ENCODE measurements around the gene ZSCAN5B.
A peak's percentile ranks its signal among the peaks of the same experiment; 100 is the strongest.
"Not testable (repeated sequence)": the region's sequence is repeated elsewhere in the genome, so short reads cannot be mapped to it uniquely, and the experiment has no call there.

The ZSCAN5B gene

GRCh38 chr19:56217039-56217949 is 19.7 kb upstream of the ZSCAN5B start:
- H3K4me2 ChIP-seq (ENCODE audit: low read length), result peak overlapping the region; percentile 71
- no peak overlapping the region for H4K91ac ChIP-seq (ENCODE audit: low read depth, low read length)
- peaks cover 4% of the 10 kb centered on the region for H3K79me1 ChIP-seq (ENCODE audit: low read length)
- H4K8ac ChIP-seq (ENCODE audit: low read depth, low read length), result peak overlapping the region; percentile 71
- peaks cover 7% of the 10 kb centered on the region in 2 experiments for H3K4me1 ChIP-seq (ENCODE audit: control insufficient read depth in 1 of 2, insufficient read depth in 2 of 2, low read length in 2 of 2)
- no peak overlapping the region for H3K27ac ChIP-seq (ENCODE audit: low read depth, low read length)
- H3K4me3 ChIP-seq (ENCODE audit: low read depth, low read length), result peak overlapping the region; percentile 25
- WGBS (ENCODE audit: extremely low coverage, insufficient coverage, insufficient read length), result no CpG with 5 or more reads among the region's 79 CpGs
- no peak overlapping the region for H3K4ac ChIP-seq (ENCODE audit: low read depth, low read length)
- H3K36me3 ChIP-seq (ENCODE audit: control insufficient read depth in 1 of 2, insufficient read depth in 2 of 2, low read length in 2 of 2), result no peaks in the 10 kb centered on the region
- DNase-seq, result peak; percentile 56 to 86
- no peak overlapping the region for H4K12ac ChIP-seq (ENCODE audit: low read depth, low read length)
- no peak overlapping the region for H2BK5ac ChIP-seq (ENCODE audit: low read depth, low read length, poor library complexity)
- peaks cover 3% of the 10 kb centered on the region for H3K9me3 ChIP-seq (ENCODE audit: insufficient read depth, low read depth, low read length)
- no peak overlapping the region for H3K9ac ChIP-seq (ENCODE audit: low read length)
- H3K79me2 ChIP-seq (ENCODE audit: control insufficient read depth, insufficient read depth, low read length, poor library complexity), result peaks cover 1% of the 10 kb centered on the region
- no peak overlapping the region for H3K18ac ChIP-seq (ENCODE audit: low read length)
- H2AFZ ChIP-seq (ENCODE audit: insufficient read depth, low read length, poor library complexity), result peak overlapping the region; percentile 50
- peak overlapping the region; percentile 26 for H3K14ac ChIP-seq (ENCODE audit: low read length)
- H3K27me3 ChIP-seq (ENCODE audit: insufficient read depth, low read length), result no peaks in the 10 kb centered on the region
- H2BK12ac ChIP-seq (ENCODE audit: low read length), result no peak overlapping the region
- no peak overlapping the region for H2AK5ac ChIP-seq (ENCODE audit: low read length)
- no peak overlapping the region for H2BK120ac ChIP-seq (ENCODE audit: insufficient read depth, low read length, poor library complexity)
- no peak overlapping the region for H3K23ac ChIP-seq (ENCODE audit: low read length)

GRCh38 chr19:56211718-56212117 is 14.1 kb upstream of the ZSCAN5B start:
- Histone ChIP-seq H2AK5ac (ENCODE audit: low read length) (no peak overlapping the region), H4K8ac (ENCODE audit: low read depth, low read length) (no peak overlapping the region), H3K36me3 (ENCODE audit: control insufficient read depth in 1 of 2, insufficient read depth in 2 of 2, low read length in 2 of 2) (no peaks in the 10 kb centered on the region), H3K4me2 (ENCODE audit: low read length) (no peak overlapping the region), H3K79me1 (ENCODE audit: low read length) (no peaks in the 10 kb centered on the region), H3K14ac (ENCODE audit: low read length) (no peak overlapping the region), H4K12ac (ENCODE audit: low read depth, low read length) (no peak overlapping the region), H3K27me3 (ENCODE audit: insufficient read depth, low read length) (no peaks in the 10 kb centered on the region), H3K4me3 (ENCODE audit: low read depth, low read length) (no peak overlapping the region), H2AFZ (ENCODE audit: insufficient read depth, low read length, poor library complexity) (no peak overlapping the region), H2BK120ac (ENCODE audit: insufficient read depth, low read length, poor library complexity) (no peak overlapping the region), H3K9ac (ENCODE audit: low read length) (no peak overlapping the region), H4K91ac (ENCODE audit: low read depth, low read length) (no peak overlapping the region), H3K4me1 (ENCODE audit: control insufficient read depth in 1 of 2, insufficient read depth in 2 of 2, low read length in 2 of 2) (no peaks in the 10 kb centered on the region), H3K18ac (ENCODE audit: low read length) (no peak overlapping the region), H2BK12ac (ENCODE audit: low read length) (no peak overlapping the region), H3K4ac (ENCODE audit: low read depth, low read length) (no peak overlapping the region), H3K23ac (ENCODE audit: low read length) (no peak overlapping the region), H2BK5ac (ENCODE audit: low read depth, low read length, poor library complexity) (no peak overlapping the region), H3K79me2 (ENCODE audit: control insufficient read depth, insufficient read depth, low read length, poor library complexity) (no peaks in the 10 kb centered on the region), H3K9me3 (ENCODE audit: insufficient read depth, low read depth, low read length) (peaks cover 3% of the 10 kb centered on the region), H3K27ac (ENCODE audit: low read depth, low read length) (no peak overlapping the region)
- no peak for DNase-seq
- no CpG with 5 or more reads among the region's 4 CpGs for WGBS (ENCODE audit: extremely low coverage, insufficient coverage, insufficient read length)

GRCh38 chr19:56210036-56210435 is 12.5 kb upstream of the ZSCAN5B start:
- not testable (repeated sequence) for H3K36me3 ChIP-seq (ENCODE audit: control insufficient read depth in 1 of 2, insufficient read depth in 2 of 2, low read length in 2 of 2); H3K27me3 ChIP-seq (ENCODE audit: insufficient read depth, low read length); H3K14ac ChIP-seq (ENCODE audit: low read length); H3K18ac ChIP-seq (ENCODE audit: low read length); H3K79me1 ChIP-seq (ENCODE audit: low read length); H3K23ac ChIP-seq (ENCODE audit: low read length); H4K8ac ChIP-seq (ENCODE audit: low read depth, low read length); H4K12ac ChIP-seq (ENCODE audit: low read depth, low read length); H3K9ac ChIP-seq (ENCODE audit: low read length); H3K4me2 ChIP-seq (ENCODE audit: low read length); H3K4ac ChIP-seq (ENCODE audit: low read depth, low read length); H2BK120ac ChIP-seq (ENCODE audit: insufficient read depth, low read length, poor library complexity); H2BK5ac ChIP-seq (ENCODE audit: low read depth, low read length, poor library complexity); H3K9me3 ChIP-seq (ENCODE audit: insufficient read depth, low read depth, low read length); H2BK12ac ChIP-seq (ENCODE audit: low read length); H3K27ac ChIP-seq (ENCODE audit: low read depth, low read length); H2AFZ ChIP-seq (ENCODE audit: insufficient read depth, low read length, poor library complexity); H3K4me1 ChIP-seq (ENCODE audit: control insufficient read depth in 1 of 2, insufficient read depth in 2 of 2, low read length in 2 of 2); H2AK5ac ChIP-seq (ENCODE audit: low read length); H3K79me2 ChIP-seq (ENCODE audit: control insufficient read depth, insufficient read depth, low read length, poor library complexity); H3K4me3 ChIP-seq (ENCODE audit: low read depth, low read length); H4K91ac ChIP-seq (ENCODE audit: low read depth, low read length); DNase-seq
- WGBS (ENCODE audit: extremely low coverage, insufficient coverage, insufficient read length), result no CpG with 5 or more reads among the region's 9 CpGs

GRCh38 chr19:56209091-56209490 is 11.5 kb upstream of the ZSCAN5B start:
- Histone ChIP-seq H4K12ac (ENCODE audit: low read depth, low read length) (no peak overlapping the region), H3K27me3 (ENCODE audit: insufficient read depth, low read length) (no peaks in the 10 kb centered on the region), H3K4me2 (ENCODE audit: low read length) (no peak overlapping the region), H3K36me3 (ENCODE audit: control insufficient read depth in 1 of 2, insufficient read depth in 2 of 2, low read length in 2 of 2) (no peaks in the 10 kb centered on the region), H3K9ac (ENCODE audit: low read length) (no peak overlapping the region), H3K4me3 (ENCODE audit: low read depth, low read length) (no peak overlapping the region), H3K79me2 (ENCODE audit: control insufficient read depth, insufficient read depth, low read length, poor library complexity) (no peaks in the 10 kb centered on the region), H2BK5ac (ENCODE audit: low read depth, low read length, poor library complexity) (no peak overlapping the region), H4K91ac (ENCODE audit: low read depth, low read length) (no peak overlapping the region), H3K4me1 (ENCODE audit: control insufficient read depth in 1 of 2, insufficient read depth in 2 of 2, low read length in 2 of 2) (no peaks in the 10 kb centered on the region), H4K8ac (ENCODE audit: low read depth, low read length) (no peak overlapping the region), H3K23ac (ENCODE audit: low read length) (no peak overlapping the region), H2BK120ac (ENCODE audit: insufficient read depth, low read length, poor library complexity) (no peak overlapping the region), H3K9me3 (ENCODE audit: insufficient read depth, low read depth, low read length) (peaks cover 3% of the 10 kb centered on the region), H3K79me1 (ENCODE audit: low read length) (no peaks in the 10 kb centered on the region), H2AFZ (ENCODE audit: insufficient read depth, low read length, poor library complexity) (no peak overlapping the region), H2BK12ac (ENCODE audit: low read length) (no peak overlapping the region), H2AK5ac (ENCODE audit: low read length) (no peak overlapping the region), H3K4ac (ENCODE audit: low read depth, low read length) (no peak overlapping the region), H3K18ac (ENCODE audit: low read length) (no peak overlapping the region), H3K27ac (ENCODE audit: low read depth, low read length) (no peak overlapping the region), H3K14ac (ENCODE audit: low read length) (no peak overlapping the region)
- no CpG with 5 or more reads among the region's 12 CpGs for WGBS (ENCODE audit: extremely low coverage, insufficient coverage, insufficient read length)
- DNase-seq, result peak in 1 of 2 donors; percentile 47
